K562 (cell line): ENCODE measurements around the gene RNF207. TPM values are rescaled to one million over a fixed set of nuclear protein-coding genes. Genes with fewer than 3 reads are reported as not detected.

Experiments used
- FOXJ3 ChIP-seq: sonication (generic); formaldehyde crosslinking; IDR thresholded peaks from 2 replicates; pipeline ENCODE4 v1.4.0; 2020; ENCODE audit warnings: mild to moderate bottlenecking, missing genetic modification reagents
- FOXO4 ChIP-seq: fragments of 450-650 bp; formaldehyde crosslinking; IDR thresholded peaks from 2 replicates; pipeline ENCODE4 v1.4.0; 2020; ENCODE audit warnings: mild to moderate bottlenecking, moderate library complexity
- HNRNPK ChIP-seq: fragments of 200-400 bp; formaldehyde crosslinking; IDR thresholded peaks from one replicate; pipeline ENCODE4 v1.6.1; 2018; ENCODE audit warnings: mild to moderate bottlenecking, low read depth, low read length; ENCODE audit not compliant: poor library complexity, severe bottlenecking
- HNRNPL ChIP-seq: fragments of 200-400 bp; formaldehyde crosslinking; IDR thresholded peaks from 2 replicates; pipeline ENCODE4 v1.6.1; 2017; ENCODE audit warnings: low read depth, mild to moderate bottlenecking, low read length
- IRF1 ChIP-seq: sonication (generic); formaldehyde crosslinking; IDR thresholded peaks from 2 replicates; pipeline ENCODE4 v1.8.0; 2022; ENCODE audit warnings: missing genetic modification reagents, mild to moderate bottlenecking, borderline replicate concordance
- IRF9 ChIP-seq: fragments of 450-650 bp; IDR thresholded peaks from 2 replicates; pipeline ENCODE4 v1.6.1; 2016; ENCODE audit warnings: missing biosample characterization, missing genetic modification characterization
- KHSRP ChIP-seq: fragments of 450-650 bp; IDR thresholded peaks from 2 replicates; pipeline ENCODE4 v1.6.1; 2017
- NFE2 ChIP-seq: IDR thresholded peaks from 2 replicates; pipeline ENCODE4 v1.6.1; 2014; ENCODE audit warnings: antibody characterized with exemption, low read depth
- NFRKB ChIP-seq: fragments of 450-650 bp; IDR thresholded peaks from 2 replicates; pipeline ENCODE4 v1.6.1; 2016; ENCODE audit warnings: low read depth
- NUFIP1 ChIP-seq: fragments of 450-650 bp; IDR thresholded peaks from 2 replicates; pipeline ENCODE4 v1.6.1; 2018; ENCODE audit not compliant: partially characterized antibody
- PHB ChIP-seq: fragments of 250-450 bp; sonication (Bioruptor Pico); IDR thresholded peaks from 2 replicates; pipeline ENCODE4 v1.5.0; 2021
- PHTF2 ChIP-seq: fragments of 250-450 bp; sonication (Bioruptor Pico); IDR thresholded peaks from 2 replicates; pipeline ENCODE4 v1.5.0; 2021; ENCODE audit warnings: mild to moderate bottlenecking
- POLR2AphosphoS2 ChIP-seq: IDR thresholded peaks from 2 replicates; pipeline ENCODE4 v1.6.1; 2012; ENCODE audit warnings: low read length, improper control_type of control experiment
- POLR2G ChIP-seq: fragments of 200-400 bp; formaldehyde crosslinking; IDR thresholded peaks from 2 replicates; pipeline ENCODE4 v1.6.1; 2017; ENCODE audit warnings: low read depth, mild to moderate bottlenecking, antibody characterized with exemption, low read length, moderate library complexity
- POU5F1 ChIP-seq: fragments of 150-350 bp; IDR thresholded peaks from 2 replicates; pipeline ENCODE4 v1.6.1; 2014; ENCODE audit warnings: borderline replicate concordance, low read length, low read depth, mild to moderate bottlenecking; ENCODE audit not compliant: partially characterized antibody
- PURB ChIP-seq: sonication (generic); formaldehyde crosslinking; IDR thresholded peaks from 2 replicates; pipeline ENCODE4 v1.9.0; 2021; ENCODE audit warnings: low read depth, mild to moderate bottlenecking, missing genetic modification reagents
- SETDB1 ChIP-seq: IDR thresholded peaks from one replicate; pipeline ENCODE4 v1.6.1; 2012; ENCODE audit warnings: low read length, control low read depth, inconsistent platforms
- ZBTB8A ChIP-seq: fragments of 450-650 bp; IDR thresholded peaks from 2 replicates; pipeline ENCODE4 v1.6.1; 2018; ENCODE audit warnings: mild to moderate bottlenecking, moderate library complexity; ENCODE audit not compliant: partially characterized antibody
- ZC3H4 ChIP-seq: sonication (generic); formaldehyde crosslinking; IDR thresholded peaks from 2 replicates; pipeline ENCODE4 v1.9.0; 2021; ENCODE audit warnings: missing genetic modification reagents, borderline replicate concordance
- ZNF12 ChIP-seq: sonication (generic); formaldehyde crosslinking; IDR thresholded peaks from 2 replicates; pipeline ENCODE4 v1.4.0; 2020; ENCODE audit warnings: mild to moderate bottlenecking, missing genetic modification reagents
- ZNF212 ChIP-seq: fragments of 450-650 bp; formaldehyde crosslinking; IDR thresholded peaks from 2 replicates; pipeline ENCODE4 v1.4.0; 2020; ENCODE audit warnings: mild to moderate bottlenecking
- ZNF316 ChIP-seq: fragments of 450-650 bp; IDR thresholded peaks from 2 replicates; pipeline ENCODE4 v1.6.1; 2016
- ZNF551 ChIP-seq: fragments of 250-450 bp; sonication (Bioruptor Pico); IDR thresholded peaks from 2 replicates; pipeline ENCODE4 v1.5.0; 2021; ENCODE audit warnings: mild to moderate bottlenecking, moderate library complexity
- ZNF668 ChIP-seq: fragments of 250-450 bp; sonication (Bioruptor Pico); IDR thresholded peaks from 2 replicates; pipeline ENCODE4 v1.8.0; 2022; ENCODE audit warnings: mild to moderate bottlenecking, inconsistent platforms
- ZNF764 ChIP-seq: fragments of 250-450 bp; sonication (Bioruptor Pico); IDR thresholded peaks from 2 replicates; pipeline ENCODE4 v1.4.0; 2020; ENCODE audit warnings: low read depth, mild to moderate bottlenecking, moderate library complexity
- ZNF79 ChIP-seq: fragments of 250-450 bp; sonication (Bioruptor Pico); IDR thresholded peaks from 2 replicates; pipeline ENCODE4 v1.4.0; 2020; ENCODE audit warnings: low read depth, mild to moderate bottlenecking, moderate library complexity
- polyA plus RNA-seq, 8 experiments: library from polyadenylated mRNA; depleted of rRNA in 4 of 8; stranded (reverse) in 5 of 8; unstranded in 3 of 8; fragments of >200 nt; fragmentation: Nextera tagmentation in 2 of 8; fragmentation: Illumina TruSeq in 1 of 8; extraction: Ambion mirVana in 2 of 8; extraction: Trizol in 1 of 8; gene quantifications; 2 replicates each; pipeline versions ENCODE4 v1.2.1 to v1.2.3, GENCODE V29; 2011 to 2014; ENCODE audit warnings: inconsistent platforms in 1 of 8, missing spikeins in 1 of 8
- total RNA-seq, 7 experiments: library from RNA; depleted of rRNA in 6 of 7; stranded (reverse); fragments of >200 nt in 6 of 7; fragmentation: Illumina TruSeq in 2 of 7; extraction: Trizol in 2 of 7; gene quantifications; 2 replicates each; pipeline versions ENCODE4 v1.2.1 to v1.2.3, GENCODE V29; 2011 to 2021; ENCODE audit warnings: low replicate concordance in 1 of 7
- TF ChIP-seq, protein P1 (sequence below): fragments of 450-650 bp; formaldehyde crosslinking; conservative IDR thresholded peaks from 2 replicates; pipeline ENCODE4 v1.4.0; 2022; ENCODE audit warnings: mild to moderate bottlenecking, missing genetic modification characterization

Gene RNF207
- total and polyA plus RNA-seq, 9 of the 15 experiments (the other 6 are each of a cell fraction or from before 2014, with no cell fraction given), result 2.7 to 30.6 (median 12.9) TPM

- TF ChIP-seq, protein P1, sequence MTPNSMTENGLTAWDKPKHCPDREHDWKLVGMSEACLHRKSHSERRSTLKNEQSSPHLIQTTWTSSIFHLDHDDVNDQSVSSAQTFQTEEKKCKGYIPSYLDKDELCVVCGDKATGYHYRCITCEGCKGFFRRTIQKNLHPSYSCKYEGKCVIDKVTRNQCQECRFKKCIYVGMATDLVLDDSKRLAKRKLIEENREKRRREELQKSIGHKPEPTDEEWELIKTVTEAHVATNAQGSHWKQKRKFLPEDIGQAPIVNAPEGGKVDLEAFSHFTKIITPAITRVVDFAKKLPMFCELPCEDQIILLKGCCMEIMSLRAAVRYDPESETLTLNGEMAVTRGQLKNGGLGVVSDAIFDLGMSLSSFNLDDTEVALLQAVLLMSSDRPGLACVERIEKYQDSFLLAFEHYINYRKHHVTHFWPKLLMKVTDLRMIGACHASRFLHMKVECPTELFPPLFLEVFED (CRISPR knock-in tag), result no peak
- no peak for TF ChIP-seq PHTF2 (CRISPR knock-in tag)
- TF ChIP-seq ZNF316, result no peak
- TF ChIP-seq NUFIP1, result no peak
- TF ChIP-seq ZNF12 (CRISPR knock-in tag), result peak; percentile 76; the same call in 1 of the 2 replicates
- TF ChIP-seq ZNF668 (CRISPR knock-in tag), result no peak
- TF ChIP-seq KHSRP, result no peak
- TF ChIP-seq ZNF212 (CRISPR knock-in tag), result 0 out of 2 replicates have a peak, but pooled peaks have one; percentile 31
- no peak for TF ChIP-seq FOXO4
- no peak for TF ChIP-seq ZNF79 (CRISPR knock-in tag)
- TF ChIP-seq ZNF551 (CRISPR knock-in tag), result no peak
- no peak for TF ChIP-seq SETDB1
- peak; percentile 82; the same call in 1 of the 2 replicates for TF ChIP-seq IRF1 (CRISPR knock-in tag)
- peak; percentile 91 for TF ChIP-seq HNRNPK
- TF ChIP-seq NFRKB, result no peak
- no peak for TF ChIP-seq NFE2
- TF ChIP-seq POLR2AphosphoS2, result no peak
- TF ChIP-seq POLR2G, result no peak
- no peak for TF ChIP-seq ZNF764 (CRISPR knock-in tag)
- TF ChIP-seq HNRNPL, result peak; percentile 94
- TF ChIP-seq PURB (CRISPR knock-in tag), result no peak
- TF ChIP-seq ZC3H4 (CRISPR knock-in tag), result no peak
- no peak for TF ChIP-seq FOXJ3 (CRISPR knock-in tag)
- no peak for TF ChIP-seq PHB (CRISPR knock-in tag)
- no peak for TF ChIP-seq IRF9 (tag)
- TF ChIP-seq POU5F1, result no peak
- no peak for TF ChIP-seq ZBTB8A
Observed at GRCh38 chr1:6245086-6245868, 39.4 kb downstream of the RNF207 start (continued).
